Measurements from ENCODE around the gene RFC1.
"Not testable (repeated sequence)": the region's sequence is repeated elsewhere in the genome, so short reads cannot be mapped to it uniquely, and the experiment has no call there.

Gene RFC1, protein sequence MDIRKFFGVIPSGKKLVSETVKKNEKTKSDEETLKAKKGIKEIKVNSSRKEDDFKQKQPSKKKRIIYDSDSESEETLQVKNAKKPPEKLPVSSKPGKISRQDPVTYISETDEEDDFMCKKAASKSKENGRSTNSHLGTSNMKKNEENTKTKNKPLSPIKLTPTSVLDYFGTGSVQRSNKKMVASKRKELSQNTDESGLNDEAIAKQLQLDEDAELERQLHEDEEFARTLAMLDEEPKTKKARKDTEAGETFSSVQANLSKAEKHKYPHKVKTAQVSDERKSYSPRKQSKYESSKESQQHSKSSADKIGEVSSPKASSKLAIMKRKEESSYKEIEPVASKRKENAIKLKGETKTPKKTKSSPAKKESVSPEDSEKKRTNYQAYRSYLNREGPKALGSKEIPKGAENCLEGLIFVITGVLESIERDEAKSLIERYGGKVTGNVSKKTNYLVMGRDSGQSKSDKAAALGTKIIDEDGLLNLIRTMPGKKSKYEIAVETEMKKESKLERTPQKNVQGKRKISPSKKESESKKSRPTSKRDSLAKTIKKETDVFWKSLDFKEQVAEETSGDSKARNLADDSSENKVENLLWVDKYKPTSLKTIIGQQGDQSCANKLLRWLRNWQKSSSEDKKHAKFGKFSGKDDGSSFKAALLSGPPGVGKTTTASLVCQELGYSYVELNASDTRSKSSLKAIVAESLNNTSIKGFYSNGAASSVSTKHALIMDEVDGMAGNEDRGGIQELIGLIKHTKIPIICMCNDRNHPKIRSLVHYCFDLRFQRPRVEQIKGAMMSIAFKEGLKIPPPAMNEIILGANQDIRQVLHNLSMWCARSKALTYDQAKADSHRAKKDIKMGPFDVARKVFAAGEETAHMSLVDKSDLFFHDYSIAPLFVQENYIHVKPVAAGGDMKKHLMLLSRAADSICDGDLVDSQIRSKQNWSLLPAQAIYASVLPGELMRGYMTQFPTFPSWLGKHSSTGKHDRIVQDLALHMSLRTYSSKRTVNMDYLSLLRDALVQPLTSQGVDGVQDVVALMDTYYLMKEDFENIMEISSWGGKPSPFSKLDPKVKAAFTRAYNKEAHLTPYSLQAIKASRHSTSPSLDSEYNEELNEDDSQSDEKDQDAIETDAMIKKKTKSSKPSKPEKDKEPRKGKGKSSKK

DNA sequence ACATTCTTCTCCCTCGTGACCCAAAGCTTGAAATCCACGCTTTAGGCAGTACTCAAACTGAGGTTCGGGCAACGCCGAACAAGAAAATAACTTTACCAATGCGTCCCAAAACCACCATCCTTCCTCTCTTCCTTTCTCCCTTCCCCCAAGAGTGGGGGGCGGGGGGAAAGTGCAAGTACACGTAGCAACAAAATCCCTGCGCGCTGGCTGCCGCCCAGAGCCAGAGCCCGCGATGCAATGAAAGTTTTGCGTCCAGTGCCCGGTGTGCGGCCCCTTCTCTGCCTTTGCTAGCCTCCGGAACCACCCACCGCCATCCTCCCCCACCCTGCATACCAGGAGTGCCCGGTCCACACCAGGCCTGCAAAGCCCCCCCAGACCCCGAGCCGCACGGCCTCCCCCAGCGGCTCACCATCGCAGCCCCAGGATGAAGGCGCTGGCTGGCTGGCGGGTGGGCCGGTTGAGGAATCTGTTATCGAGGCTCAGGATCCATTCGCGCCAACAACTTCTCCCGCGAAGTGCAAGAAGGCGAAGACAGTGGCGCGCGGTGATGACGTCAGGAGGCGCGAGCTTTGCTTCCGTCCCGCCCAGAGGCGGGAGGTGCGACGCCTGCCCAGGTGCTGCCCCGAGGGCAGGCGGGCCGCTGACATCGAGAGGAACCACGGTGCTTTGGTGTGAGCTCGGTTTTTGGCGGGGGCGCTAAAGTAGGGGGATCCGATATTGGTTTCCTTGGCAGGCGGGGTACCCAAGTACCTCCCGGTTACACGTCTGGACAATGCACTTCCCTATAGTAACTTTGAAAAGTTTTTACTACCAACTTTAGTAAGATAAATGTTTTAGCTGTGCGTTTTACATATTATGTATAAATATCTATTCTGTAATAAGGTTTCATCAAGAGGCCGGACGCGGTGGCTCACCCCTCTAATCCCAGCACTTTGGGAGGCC, at the start of gene RFC1:
Gene RFC1 (minus strand): TSS at position 533 of the 942 bp plus-strand sequence. CDS start 121 bp downstream, at position 412.
- peak within 1 kb of the TSS; percentile 88 for H3K4me3 ChIP-seq (ENCODE audit: low read length)
- peak; percentile 87 for DNase-seq (ENCODE audit: low read depth)
- TF ChIP-seq, protein P1, sequence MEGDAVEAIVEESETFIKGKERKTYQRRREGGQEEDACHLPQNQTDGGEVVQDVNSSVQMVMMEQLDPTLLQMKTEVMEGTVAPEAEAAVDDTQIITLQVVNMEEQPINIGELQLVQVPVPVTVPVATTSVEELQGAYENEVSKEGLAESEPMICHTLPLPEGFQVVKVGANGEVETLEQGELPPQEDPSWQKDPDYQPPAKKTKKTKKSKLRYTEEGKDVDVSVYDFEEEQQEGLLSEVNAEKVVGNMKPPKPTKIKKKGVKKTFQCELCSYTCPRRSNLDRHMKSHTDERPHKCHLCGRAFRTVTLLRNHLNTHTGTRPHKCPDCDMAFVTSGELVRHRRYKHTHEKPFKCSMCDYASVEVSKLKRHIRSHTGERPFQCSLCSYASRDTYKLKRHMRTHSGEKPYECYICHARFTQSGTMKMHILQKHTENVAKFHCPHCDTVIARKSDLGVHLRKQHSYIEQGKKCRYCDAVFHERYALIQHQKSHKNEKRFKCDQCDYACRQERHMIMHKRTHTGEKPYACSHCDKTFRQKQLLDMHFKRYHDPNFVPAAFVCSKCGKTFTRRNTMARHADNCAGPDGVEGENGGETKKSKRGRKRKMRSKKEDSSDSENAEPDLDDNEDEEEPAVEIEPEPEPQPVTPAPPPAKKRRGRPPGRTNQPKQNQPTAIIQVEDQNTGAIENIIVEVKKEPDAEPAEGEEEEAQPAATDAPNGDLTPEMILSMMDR (conservative IDR thresholded peaks at IDR 0.05; ENCODE audit: low read length) = no peak

DNA sequence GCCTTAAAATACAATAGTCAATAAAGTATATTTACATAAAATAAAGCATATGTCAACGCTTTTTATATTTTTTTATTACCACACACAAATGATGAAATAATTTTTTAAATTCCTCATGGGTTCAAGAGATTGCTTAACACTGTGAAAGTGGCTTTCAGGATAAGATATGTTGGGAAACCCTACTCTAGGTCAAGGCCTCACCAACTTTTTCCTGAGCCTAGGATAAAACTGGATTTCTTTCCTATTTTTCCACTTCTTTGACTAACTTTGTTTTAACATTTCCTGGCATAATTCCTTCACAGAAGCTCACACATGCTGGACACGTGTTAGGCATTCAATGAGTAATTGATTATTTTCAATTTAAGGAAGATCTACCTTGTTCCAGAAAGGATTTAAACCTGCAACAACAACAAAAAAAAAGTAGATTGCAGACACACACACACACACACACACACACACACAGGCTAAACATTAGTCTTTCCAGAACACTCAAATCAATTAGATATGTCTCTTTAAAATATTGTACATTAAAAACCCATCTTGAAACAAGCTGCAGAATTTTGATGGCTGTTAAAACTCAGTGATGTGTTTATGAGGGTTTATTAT, 49.6 kb upstream of the RFC1 start:
- no peak overlapping the region for H3K4me3 ChIP-seq (ENCODE audit: low read length)
- TF ChIP-seq, protein P1 (conservative IDR thresholded peaks at IDR 0.05; ENCODE audit: low read length) = no peak
- peak; percentile 38 for DNase-seq (ENCODE audit: low read depth)

DNA sequence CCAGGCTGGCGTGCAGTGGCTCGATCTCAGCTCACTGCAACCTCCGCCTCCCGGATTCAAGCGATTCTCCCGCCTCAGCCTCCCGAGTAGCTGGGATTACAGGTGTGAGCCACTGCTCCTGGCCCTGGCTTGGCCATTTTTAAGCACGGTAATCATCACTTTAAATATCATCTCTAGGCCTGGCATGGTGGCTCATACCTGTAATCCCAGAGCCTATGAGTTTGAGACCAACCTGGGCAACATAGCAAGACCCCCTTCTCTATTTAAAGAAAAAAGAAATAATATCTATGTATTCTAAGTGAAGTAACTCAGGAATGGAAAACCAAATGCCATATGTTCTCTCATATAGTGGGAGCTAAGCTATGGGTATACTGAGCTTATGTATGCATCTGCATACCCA, 45.4 kb upstream of the RFC1 start:
- not testable (repeated sequence) for DNase-seq (ENCODE audit: low read depth); H3K4me3 ChIP-seq (ENCODE audit: low read length)

DNA sequence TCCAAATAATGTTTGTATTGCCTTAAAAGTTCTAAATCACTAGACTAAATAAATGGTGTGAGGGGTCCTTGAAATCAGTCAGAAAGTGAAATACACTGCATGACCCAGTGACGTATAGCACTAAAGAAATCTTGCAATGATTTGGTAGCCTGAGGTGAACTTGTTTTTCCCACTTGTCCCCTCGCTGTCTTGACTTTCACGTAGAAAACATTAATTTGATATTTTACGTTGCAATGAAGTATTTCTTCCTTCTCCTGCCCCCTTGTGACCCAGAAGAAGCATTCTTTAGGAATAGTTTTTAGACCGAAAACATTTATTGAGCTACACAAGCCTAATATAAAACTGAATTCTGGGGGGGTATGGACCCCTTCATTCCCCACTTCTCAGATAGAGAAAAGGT, 44.3 kb upstream of the RFC1 start:
- DNase-seq (ENCODE audit: low read depth) = peak; percentile 2
- TF ChIP-seq, protein P1 (conservative IDR thresholded peaks at IDR 0.05; ENCODE audit: low read length) = peak; percentile 38
- H3K4me3 ChIP-seq (ENCODE audit: low read length) = no peak overlapping the region

DNA sequence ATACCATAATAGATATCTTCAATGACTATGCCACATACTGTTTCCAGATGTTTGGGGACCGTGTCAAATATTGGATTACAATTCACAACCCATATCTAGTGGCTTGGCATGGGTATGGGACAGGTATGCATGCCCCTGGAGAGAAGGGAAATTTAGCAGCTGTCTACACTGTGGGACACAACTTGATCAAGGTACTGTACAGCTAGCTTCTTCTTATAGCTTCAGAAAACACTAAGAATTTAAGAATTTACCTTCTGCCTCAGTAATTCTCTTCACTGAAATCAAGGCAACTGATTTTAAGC, 41.4 kb upstream of the RFC1 start:
- TF ChIP-seq, protein P1 (conservative IDR thresholded peaks at IDR 0.05; ENCODE audit: low read length) = no peak
- no peak overlapping the region for H3K4me3 ChIP-seq (ENCODE audit: low read length)
- DNase-seq (ENCODE audit: low read depth) = no peak

DNA sequence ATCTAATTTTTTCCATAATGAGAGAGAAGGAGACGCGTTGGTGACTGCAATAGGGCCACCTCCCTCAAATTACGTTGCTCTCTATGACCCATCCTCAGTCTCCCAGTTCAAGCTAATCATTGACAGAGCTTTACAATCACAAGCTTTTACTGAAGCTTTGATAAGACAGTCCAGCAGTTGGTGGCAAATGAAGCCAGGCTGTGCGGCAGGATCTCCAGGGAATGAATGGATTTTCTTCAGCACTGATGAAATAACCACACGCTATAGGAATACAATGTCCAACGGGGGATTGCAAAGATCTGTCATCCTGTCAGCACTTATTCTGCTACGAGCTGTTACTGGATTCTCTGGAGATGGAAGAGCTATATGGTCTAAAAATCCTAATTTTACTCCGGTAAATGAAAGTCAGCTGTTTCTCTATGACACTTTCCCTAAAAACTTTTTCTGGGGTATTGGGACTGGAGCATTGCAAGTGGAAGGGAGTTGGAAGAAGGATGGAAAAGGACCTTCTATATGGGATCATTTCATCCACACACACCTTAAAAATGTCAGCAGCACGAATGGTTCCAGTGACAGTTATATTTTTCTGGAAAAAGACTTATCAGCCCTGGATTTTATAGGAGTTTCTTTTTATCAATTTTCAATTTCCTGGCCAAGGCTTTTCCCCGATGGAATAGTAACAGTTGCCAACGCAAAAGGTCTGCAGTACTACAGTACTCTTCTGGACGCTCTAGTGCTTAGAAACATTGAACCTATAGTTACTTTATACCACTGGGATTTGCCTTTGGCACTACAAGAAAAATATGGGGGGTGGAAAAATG, 40.8 kb upstream of the RFC1 start, which contains the start of gene KLB:
Gene KLB (plus strand): TSS at position 168 of the 821 bp plus-strand sequence. CDS start 20 bp downstream, at position 188.
- no peak within 1 kb of the TSS for H3K4me3 ChIP-seq (ENCODE audit: low read length)
- TF ChIP-seq, protein P1 (conservative IDR thresholded peaks at IDR 0.05; ENCODE audit: low read length) = no peak

DNA sequence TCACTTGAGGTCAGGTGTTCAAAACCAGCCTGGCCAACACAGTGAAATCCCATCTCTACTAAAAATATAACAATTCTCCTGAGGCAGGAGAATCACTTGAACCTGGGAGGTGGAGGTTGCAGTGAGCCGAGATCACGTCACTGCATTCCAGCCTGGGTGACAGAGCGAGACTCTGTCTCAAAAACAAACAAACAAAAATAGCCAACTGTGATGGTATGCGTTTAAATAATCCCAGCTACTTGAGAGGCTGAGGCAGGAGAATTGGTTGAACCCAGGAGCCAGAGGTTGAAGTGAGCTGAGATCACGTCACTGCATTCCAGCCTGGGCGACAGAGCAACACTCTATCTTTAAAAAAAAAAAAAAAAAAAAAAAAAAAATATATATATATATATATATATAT, 35.5 kb upstream of the RFC1 start:
- DNase-seq (ENCODE audit: low read depth); H3K4me3 ChIP-seq (ENCODE audit: low read length): not testable (repeated sequence)

More for the DNA sequence above, 40.8 kb upstream of the RFC1 start, which contains the start of gene KLB:
- peak; percentile 2 for DNase-seq (ENCODE audit: low read depth)
